KMS-11 (cell line): ENCODE results near the gene SP110.

Source experiments
- H2AFZ ChIP-seq: fragments of 200-600 bp; sonication (generic); 2 replicates; pipeline ENCODE4 v1.6.1; 2016; ENCODE audit warnings: antibody characterized with exemption, mixed run types, low read depth
- H3K27ac ChIP-seq: fragments of 200-600 bp; sonication (generic); 2 replicates; pipeline ENCODE4 v1.6.1; 2016; ENCODE audit warnings: mild to moderate bottlenecking, mixed run types
- H3K27me3 ChIP-seq: fragments of 200-600 bp; sonication (generic); 2 replicates; pipeline ENCODE4 v1.6.1; 2017; ENCODE audit warnings: mild to moderate bottlenecking, low read depth, mixed run types, moderate library complexity; ENCODE audit not compliant: insufficient read depth
- H3K36me3 ChIP-seq: fragments of 200-600 bp; sonication (generic); 2 replicates; pipeline ENCODE4 v1.6.1; 2017; ENCODE audit warnings: mild to moderate bottlenecking, mixed run types; ENCODE audit not compliant: insufficient read depth
- H3K4me1 ChIP-seq: fragments of 200-600 bp; sonication (generic); 2 replicates; pipeline ENCODE4 v1.6.1; 2016; ENCODE audit warnings: mild to moderate bottlenecking, low read depth, mixed run types; ENCODE audit not compliant: poor library complexity, severe bottlenecking
- H3K4me2 ChIP-seq: fragments of 200-600 bp; sonication (generic); 2 replicates; pipeline ENCODE4 v1.7.0; 2016; ENCODE audit warnings: mild to moderate bottlenecking, mixed run types
- H3K4me3 ChIP-seq: fragments of 200-600 bp; sonication (generic); IDR thresholded peaks from 2 replicates; pipeline ENCODE4 v1.6.1; 2017; ENCODE audit warnings: low read depth, low read length, mixed read lengths; ENCODE audit not compliant: insufficient read depth
- H3K79me2 ChIP-seq: fragments of 200-600 bp; sonication (generic); 2 replicates; pipeline ENCODE4 v1.6.1; 2016; ENCODE audit warnings: low read depth, mixed run types; ENCODE audit not compliant: insufficient read depth
- H3K9ac ChIP-seq: fragments of 200-600 bp; sonication (generic); 2 replicates; pipeline ENCODE4 v1.6.1; 2016; ENCODE audit warnings: mild to moderate bottlenecking, mixed run types
- H4K20me1 ChIP-seq: fragments of 200-600 bp; sonication (generic); 2 replicates; pipeline ENCODE4 v1.6.1; 2016; ENCODE audit warnings: mild to moderate bottlenecking, mixed run types; ENCODE audit not compliant: insufficient read depth
- TF ChIP-seq, protein P1 (sequence below): fragments of 200-600 bp; sonication (generic); conservative IDR thresholded peaks from 2 replicates; pipeline ENCODE4 v1.6.1; 2017; ENCODE audit warnings: low read depth, mild to moderate bottlenecking, antibody characterized with exemption, low read length, moderate library complexity, mixed read lengths

The SP110 gene

DNA sequence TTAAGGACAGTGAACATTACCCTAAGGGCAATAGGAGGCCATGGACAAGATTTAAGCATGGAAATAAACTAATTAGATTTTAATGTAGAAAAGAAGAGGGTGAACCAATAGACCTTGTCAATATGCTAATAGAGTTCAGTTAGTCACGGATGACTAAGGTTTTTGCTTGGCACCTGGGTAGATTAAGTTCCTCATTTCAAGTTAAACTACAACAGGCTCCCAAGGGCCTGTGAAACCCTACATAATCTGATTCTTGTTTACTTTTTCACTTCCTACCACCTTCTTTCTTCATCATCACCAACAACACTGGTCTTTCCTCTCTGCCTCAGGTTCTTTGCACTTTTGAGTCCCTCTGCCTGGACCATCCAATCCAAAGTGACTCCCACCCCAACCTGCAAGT lies 14.8 kb downstream of the SP110 start:
- no peaks in the 10 kb centered on the region for H3K27me3 ChIP-seq
- H3K4me1 ChIP-seq, result no peaks in the 10 kb centered on the region
- H3K79me2 ChIP-seq, result no peaks in the 10 kb centered on the region
- no peak overlapping the region for H3K9ac ChIP-seq
- H3K4me2 ChIP-seq, result no peak overlapping the region
- no peak overlapping the region for H3K4me3 ChIP-seq
- H4K20me1 ChIP-seq, result no peaks in the 10 kb centered on the region
- H3K27ac ChIP-seq, result no peak overlapping the region
- no peak overlapping the region for H2AFZ ChIP-seq
- no peaks in the 10 kb centered on the region for H3K36me3 ChIP-seq
- TF ChIP-seq, protein P1, sequence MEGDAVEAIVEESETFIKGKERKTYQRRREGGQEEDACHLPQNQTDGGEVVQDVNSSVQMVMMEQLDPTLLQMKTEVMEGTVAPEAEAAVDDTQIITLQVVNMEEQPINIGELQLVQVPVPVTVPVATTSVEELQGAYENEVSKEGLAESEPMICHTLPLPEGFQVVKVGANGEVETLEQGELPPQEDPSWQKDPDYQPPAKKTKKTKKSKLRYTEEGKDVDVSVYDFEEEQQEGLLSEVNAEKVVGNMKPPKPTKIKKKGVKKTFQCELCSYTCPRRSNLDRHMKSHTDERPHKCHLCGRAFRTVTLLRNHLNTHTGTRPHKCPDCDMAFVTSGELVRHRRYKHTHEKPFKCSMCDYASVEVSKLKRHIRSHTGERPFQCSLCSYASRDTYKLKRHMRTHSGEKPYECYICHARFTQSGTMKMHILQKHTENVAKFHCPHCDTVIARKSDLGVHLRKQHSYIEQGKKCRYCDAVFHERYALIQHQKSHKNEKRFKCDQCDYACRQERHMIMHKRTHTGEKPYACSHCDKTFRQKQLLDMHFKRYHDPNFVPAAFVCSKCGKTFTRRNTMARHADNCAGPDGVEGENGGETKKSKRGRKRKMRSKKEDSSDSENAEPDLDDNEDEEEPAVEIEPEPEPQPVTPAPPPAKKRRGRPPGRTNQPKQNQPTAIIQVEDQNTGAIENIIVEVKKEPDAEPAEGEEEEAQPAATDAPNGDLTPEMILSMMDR, result no peak

DNA sequence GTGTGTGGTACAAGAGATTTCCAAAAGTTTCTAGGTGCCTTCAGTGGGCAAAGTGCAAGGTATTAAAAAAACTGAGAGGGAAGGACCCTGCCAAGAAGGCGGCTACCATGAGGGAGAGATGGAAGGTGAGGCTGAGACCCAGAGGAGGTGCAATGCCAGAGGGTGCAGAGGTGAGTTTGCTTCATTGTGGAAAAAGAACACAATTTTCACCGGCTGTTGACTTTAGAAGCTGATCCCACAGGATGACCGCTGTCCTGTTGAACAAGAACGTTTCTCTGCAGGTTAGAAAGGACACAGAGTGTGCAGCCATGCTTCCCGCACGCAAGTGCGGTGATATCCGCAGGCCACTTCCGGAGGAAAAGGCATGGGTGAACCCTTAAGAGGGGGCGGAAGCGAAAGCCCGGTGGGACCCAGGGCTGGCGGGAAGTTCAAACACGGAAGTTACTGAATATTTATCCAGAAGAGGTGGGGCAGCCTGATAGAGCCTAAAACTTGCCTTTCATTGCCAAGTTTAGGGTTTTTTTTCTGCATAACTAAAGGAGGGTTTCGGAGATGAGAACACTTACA lies 16.6 kb downstream of the SP110 start:
- H3K9ac ChIP-seq, result no peak overlapping the region
- no peak overlapping the region for H3K4me3 ChIP-seq
- no peak overlapping the region for H3K4me2 ChIP-seq
- no peak overlapping the region for H2AFZ ChIP-seq
- H3K27me3 ChIP-seq, result no peaks in the 10 kb centered on the region
- H3K4me1 ChIP-seq, result no peaks in the 10 kb centered on the region
- H3K79me2 ChIP-seq, result no peaks in the 10 kb centered on the region
- H3K36me3 ChIP-seq, result no peaks in the 10 kb centered on the region
- TF ChIP-seq, protein P1, result no peak
- no peaks in the 10 kb centered on the region for H4K20me1 ChIP-seq
- H3K27ac ChIP-seq, result no peak overlapping the region

DNA sequence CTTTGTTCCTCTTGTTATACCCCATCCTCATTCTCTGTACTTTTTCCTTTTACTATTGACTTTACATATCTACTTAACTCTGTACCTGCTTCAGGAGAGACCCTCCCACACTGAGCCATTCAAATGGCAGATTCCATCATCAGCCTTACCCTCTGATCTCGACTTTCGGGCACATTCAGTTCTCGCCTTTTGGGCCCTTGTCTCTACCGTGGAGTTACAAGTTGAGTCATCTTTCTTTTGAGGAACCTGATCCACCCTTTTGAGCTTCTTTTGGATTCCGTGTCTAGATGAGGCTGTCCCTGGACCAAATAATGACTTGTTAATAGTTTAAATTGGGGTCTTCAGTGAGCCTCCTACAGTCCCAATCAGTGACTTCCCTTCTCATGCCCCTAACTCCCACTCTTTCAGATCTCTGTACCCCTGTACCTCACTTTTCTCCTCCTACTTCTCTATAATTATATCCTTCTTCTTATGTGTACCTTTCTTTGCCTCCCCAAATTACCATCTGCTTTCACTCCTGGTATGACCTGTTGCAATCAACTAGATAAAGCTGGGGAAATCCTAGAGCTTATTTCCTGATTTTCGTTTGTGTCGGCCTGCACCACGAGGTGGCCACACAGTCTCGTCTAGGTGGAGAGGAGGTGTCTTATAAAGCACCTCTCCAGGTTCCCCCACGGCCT lies 17.2 kb downstream of the SP110 start:
- H3K4me2 ChIP-seq, result no peak overlapping the region
- no peaks in the 10 kb centered on the region for H3K36me3 ChIP-seq
- H3K27me3 ChIP-seq, result no peaks in the 10 kb centered on the region
- H3K4me3 ChIP-seq, result no peak overlapping the region
- H3K27ac ChIP-seq, result no peak overlapping the region
- no peak overlapping the region for H3K9ac ChIP-seq
- no peak overlapping the region for H2AFZ ChIP-seq
- no peaks in the 10 kb centered on the region for H4K20me1 ChIP-seq
- TF ChIP-seq, protein P1, result no peak
- no peaks in the 10 kb centered on the region for H3K79me2 ChIP-seq
- no peaks in the 10 kb centered on the region for H3K4me1 ChIP-seq

DNA sequence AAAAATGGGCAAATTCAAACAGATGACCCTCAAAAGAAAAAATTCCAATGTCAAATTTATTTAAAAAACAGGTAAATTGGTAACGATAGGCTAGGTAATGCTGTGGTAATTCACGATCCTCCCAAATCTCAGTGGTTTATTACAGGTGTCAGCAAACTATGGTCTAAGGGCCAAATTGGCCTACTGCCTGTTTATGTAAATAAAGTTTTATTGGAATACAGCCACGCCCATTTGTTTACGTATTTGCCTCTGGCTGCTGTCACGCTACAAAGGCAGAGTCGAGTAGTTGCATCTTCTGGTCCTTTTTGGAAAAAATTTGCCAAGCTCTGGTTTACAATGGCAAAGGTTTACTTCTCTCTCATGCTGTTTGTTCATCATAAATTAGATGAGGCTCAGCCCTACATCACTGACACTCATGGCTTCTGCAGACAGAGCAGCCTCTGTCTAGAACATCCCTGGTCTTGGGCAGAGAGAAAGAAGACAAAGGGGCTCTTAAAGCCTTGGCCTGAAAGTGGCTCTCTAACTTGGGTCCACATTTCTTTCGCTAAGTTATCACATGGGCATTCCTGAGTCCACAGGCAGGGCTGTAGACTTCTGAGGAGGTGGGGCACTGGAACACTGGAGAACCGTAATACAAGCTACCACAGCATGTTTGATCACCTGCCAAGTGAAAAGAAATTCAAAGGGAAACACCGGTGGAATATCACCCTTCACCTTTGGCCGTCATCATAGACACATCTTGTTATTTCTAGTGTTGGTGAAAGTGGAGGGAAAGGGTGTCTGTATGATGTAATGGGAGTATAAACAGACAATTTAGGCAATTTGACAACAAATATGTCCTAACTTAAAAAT lies 34.8 kb downstream of the SP110 start:
- no peaks in the 10 kb centered on the region for H3K36me3 ChIP-seq
- H3K4me1 ChIP-seq, result no peaks in the 10 kb centered on the region
- H2AFZ ChIP-seq, result no peak overlapping the region
- no peak overlapping the region for H3K4me2 ChIP-seq
- TF ChIP-seq, protein P1, result no peak
- no peaks in the 10 kb centered on the region for H3K27me3 ChIP-seq
- H3K4me3 ChIP-seq, result no peak overlapping the region
- no peaks in the 10 kb centered on the region for H3K79me2 ChIP-seq
- H3K27ac ChIP-seq, result no peak overlapping the region
- H3K9ac ChIP-seq, result no peak overlapping the region
- H4K20me1 ChIP-seq, result no peaks in the 10 kb centered on the region
